Activated CD8-positive, alpha-beta memory T cell treated with anti-CD3 and anti-CD28 coated beads for 4 hours (primary cell): ENCODE measurements around the gene SLC24A3.

Experiments used
- DNase-seq, 2 donors: peaks; one replicate each; pipeline ENCODE4 v3.0.0-alpha.2; 2020; ENCODE audit warnings: low read depth in 2 of 2

Gene SLC24A3

GRCh38 chr20:19546648-19547047, 334.2 kb downstream of the SLC24A3 start:
- DNase-seq, result no peak

- DNase-seq, result no peak
These were observed 335.1 kb downstream of the SLC24A3 start for GRCh38 chr20:19547547-19547946.

- no peak for DNase-seq
These were observed 337.5 kb downstream of the SLC24A3 start for GRCh38 chr20:19549896-19550295.

GRCh38 chr20:19552221-19553180, 340.1 kb downstream of the SLC24A3 start:
- DNase-seq, result no peak

- DNase-seq, result no peak
These were observed 342.2 kb downstream of the SLC24A3 start for GRCh38 chr20:19554666-19555065.

- DNase-seq, result no peak
These were observed 343.3 kb downstream of the SLC24A3 start for GRCh38 chr20:19555726-19556125.

- no peak for DNase-seq
These were observed 344.8 kb downstream of the SLC24A3 start for GRCh38 chr20:19557291-19557690.

- DNase-seq, result no peak
These were observed 348.5 kb downstream of the SLC24A3 start for GRCh38 chr20:19560881-19561480.

- DNase-seq, result no peak
These were observed 350.0 kb downstream of the SLC24A3 start for GRCh38 chr20:19562426-19562825.

GRCh38 chr20:19564261-19564660, 351.8 kb downstream of the SLC24A3 start:
- no peak for DNase-seq

GRCh38 chr20:19565736-19566135, 353.3 kb downstream of the SLC24A3 start:
- DNase-seq, result no peak

GRCh38 chr20:19566226-19566945, 353.9 kb downstream of the SLC24A3 start:
- no peak for DNase-seq

- no peak for DNase-seq
These were observed 355.7 kb downstream of the SLC24A3 start for GRCh38 chr20:19568128-19568527.

- DNase-seq, result no peak
These were observed 359.6 kb downstream of the SLC24A3 start for GRCh38 chr20:19571996-19572395.

- no peak for DNase-seq
These were observed 365.2 kb downstream of the SLC24A3 start for GRCh38 chr20:19577692-19578091.

GRCh38 chr20:19582782-19583181, 370.3 kb downstream of the SLC24A3 start:
- DNase-seq, result no peak

GRCh38 chr20:19583532-19584175, 371.2 kb downstream of the SLC24A3 start:
- DNase-seq, result no peak

- DNase-seq, result no peak
These were observed 375.8 kb downstream of the SLC24A3 start for GRCh38 chr20:19588241-19588640.

GRCh38 chr20:19588732-19589131, 376.3 kb downstream of the SLC24A3 start:
- no peak for DNase-seq

GRCh38 chr20:19589787-19590362, 377.4 kb downstream of the SLC24A3 start:
- no peak for DNase-seq

- no peak for DNase-seq
These were observed 377.9 kb downstream of the SLC24A3 start for GRCh38 chr20:19590382-19590781.

- DNase-seq, result no peak
These were observed 381.3 kb downstream of the SLC24A3 start for GRCh38 chr20:19593762-19594161.
